ENCODE measurements around the gene SIDT1. TPM values are rescaled to one million over a fixed set of nuclear protein-coding genes. Genes with fewer than 3 reads are reported as not detected.

SIDT1 gene
- total RNA-seq, 1 donor from 2014 or later = not detected

GRCh38 chr3:113555138-113555537 lies 22.8 kb downstream of the SIDT1 start:
- Histone ChIP-seq H3K4me1 (no peaks in the 10 kb centered on the region), H3K27me3 (no peaks in the 10 kb centered on the region), H2AFZ (replicated peaks) (no peak overlapping the region), H3K4me2 (no peak overlapping the region), H3K9me3 (ENCODE audit: low read depth) (no peaks in the 10 kb centered on the region), H3K4me3 (no peak overlapping the region), H3K36me3 (no peaks in the 10 kb centered on the region), H3K79me2 (ENCODE audit: low read depth) (no peaks in the 10 kb centered on the region), H4K20me1 (ENCODE audit: low read depth) (no peaks in the 10 kb centered on the region), H3K9ac (no peak overlapping the region), H3K27ac (no peak overlapping the region), H3F3A (ENCODE audit: low read depth) (no peaks in the 10 kb centered on the region)
- no peak overlapping the region for H3K27ac Mint-ChIP-seq
- H3K9me3 Mint-ChIP-seq = no peaks in the 10 kb centered on the region
- no peak overlapping the region for H3K4me3 Mint-ChIP-seq
- peaks cover 3% of the 10 kb centered on the region for H3K27me3 Mint-ChIP-seq (ENCODE audit: insufficient read depth, low read depth)
- H3K4me1 Mint-ChIP-seq = peaks cover under 1% of the 10 kb centered on the region
- H3K36me3 Mint-ChIP-seq = no peaks in the 10 kb centered on the region
- no peak for TF ChIP-seq EZH2phosphoT487 (IDR thresholded peaks at IDR 0.05)
- TF ChIP-seq CTCF (IDR thresholded peaks at IDR 0.05) = no peak
- no peak for TF ChIP-seq EZH2 (IDR thresholded peaks at IDR 0.05)
- no peak for DNase-seq (ENCODE audit: low spot score)

- H3F3A ChIP-seq (ENCODE audit: low read depth) = no peaks in the 10 kb centered on the region
- H3K79me2 ChIP-seq (ENCODE audit: low read depth) = no peaks in the 10 kb centered on the region
- H3K4me1 ChIP-seq = no peaks in the 10 kb centered on the region
- no peak overlapping the region for H2AFZ ChIP-seq (replicated peaks)
- no peaks in the 10 kb centered on the region for H3K9me3 ChIP-seq (ENCODE audit: low read depth)
- H4K20me1 ChIP-seq (ENCODE audit: low read depth) = no peaks in the 10 kb centered on the region
- H3K27ac Mint-ChIP-seq = peak overlapping the region; percentile 38
- no peak overlapping the region for H3K4me2 ChIP-seq
- H3K27me3 Mint-ChIP-seq (ENCODE audit: insufficient read depth, low read depth) = peaks cover 3% of the 10 kb centered on the region
- peaks cover 13% of the 10 kb centered on the region for H3K4me1 Mint-ChIP-seq
- H3K4me3 Mint-ChIP-seq = no peak overlapping the region
- H3K36me3 Mint-ChIP-seq = no peaks in the 10 kb centered on the region
- no peak overlapping the region for H3K4me3 ChIP-seq
- DNase-seq (ENCODE audit: low spot score) = no peak
- H3K36me3 ChIP-seq = no peaks in the 10 kb centered on the region
- no peaks in the 10 kb centered on the region for H3K27me3 ChIP-seq
- no peak overlapping the region for H3K9ac ChIP-seq
- H3K27ac ChIP-seq = no peak overlapping the region
- no peaks in the 10 kb centered on the region for H3K9me3 Mint-ChIP-seq
- no peak for TF ChIP-seq CTCF (IDR thresholded peaks at IDR 0.05)
- TF ChIP-seq EZH2phosphoT487 (IDR thresholded peaks at IDR 0.05) = no peak
- TF ChIP-seq EZH2 (IDR thresholded peaks at IDR 0.05) = no peak
Observed at GRCh38 chr3:113556316-113556945, 24.1 kb downstream of the SIDT1 start.

- Mint-ChIP-seq H3K4me3 (no peak overlapping the region), H3K36me3 (no peaks in the 10 kb centered on the region), H3K27me3 (ENCODE audit: insufficient read depth, low read depth) (peaks cover 4% of the 10 kb centered on the region), H3K9me3 (no peaks in the 10 kb centered on the region), H3K27ac (no peak overlapping the region), H3K4me1 (peaks cover 16% of the 10 kb centered on the region)
- Histone ChIP-seq H3F3A (ENCODE audit: low read depth) (no peaks in the 10 kb centered on the region), H4K20me1 (ENCODE audit: low read depth) (no peaks in the 10 kb centered on the region), H3K9ac (no peak overlapping the region), H3K4me3 (no peak overlapping the region), H2AFZ (replicated peaks) (no peak overlapping the region), H3K4me1 (no peaks in the 10 kb centered on the region), H3K4me2 (no peak overlapping the region), H3K79me2 (ENCODE audit: low read depth) (no peaks in the 10 kb centered on the region), H3K27ac (no peak overlapping the region), H3K9me3 (ENCODE audit: low read depth) (no peaks in the 10 kb centered on the region), H3K27me3 (no peaks in the 10 kb centered on the region), H3K36me3 (no peaks in the 10 kb centered on the region)
- TF ChIP-seq EZH2phosphoT487 (IDR thresholded peaks at IDR 0.05) (no peak), EZH2 (IDR thresholded peaks at IDR 0.05) (no peak), CTCF (IDR thresholded peaks at IDR 0.05) (no peak)
- DNase-seq (ENCODE audit: low spot score) = no peak
Observed at GRCh38 chr3:113556946-113557335, 24.6 kb downstream of the SIDT1 start.

Data from neural progenitor cell (in vitro differentiated cells).